ENCODE data around the gene EEA1. TPM values are rescaled to one million over a fixed set of nuclear protein-coding genes. Genes with fewer than 3 reads are reported as not detected.
"Not testable (repeated sequence)": the region's sequence is repeated elsewhere in the genome, so short reads cannot be mapped to it uniquely, and the experiment has no call there.

EEA1 gene
- 5.9 and 6.6 TPM in 2 replicates for total RNA-seq (2014; rRNA removed; shearing (Covaris generic))

- peak; percentile 95 for DNase-seq (ENCODE audit: low spot score)
Measured at GRCh38 chr12:92928962-92929915, at the start of gene EEA1. Gene EEA1, minus strand, starts transcription at chr12:92929295. Its CDS starts 229 bp downstream, at chr12:92929066.

DNA sequence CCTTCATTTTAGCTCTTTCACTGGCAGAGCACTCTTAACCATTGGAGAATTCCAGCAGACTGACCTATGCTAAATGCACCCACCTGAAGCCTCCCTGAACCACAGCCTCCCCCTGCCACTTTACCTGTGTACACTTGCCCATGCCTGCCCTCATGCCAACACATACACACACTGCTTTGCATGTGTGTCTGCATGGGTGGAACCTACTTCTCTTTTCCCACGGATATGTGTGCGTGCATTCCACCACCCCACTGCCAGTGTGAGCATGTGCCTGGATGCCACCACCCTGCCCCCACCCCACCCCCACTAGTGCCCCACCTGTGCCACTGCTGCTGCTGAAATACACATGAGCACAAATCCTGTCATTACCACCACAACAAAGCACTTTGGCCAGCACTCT is 49.5 kb upstream of the EEA1 start:
- no peak for DNase-seq (ENCODE audit: low spot score)

- no peak for DNase-seq (ENCODE audit: low spot score)
Measured at GRCh38 chr12:92977326-92977725, 48.2 kb upstream of the EEA1 start.

GRCh38 chr12:92974759-92975158 is 45.7 kb upstream of the EEA1 start:
- DNase-seq (ENCODE audit: low spot score) = no peak

DNA sequence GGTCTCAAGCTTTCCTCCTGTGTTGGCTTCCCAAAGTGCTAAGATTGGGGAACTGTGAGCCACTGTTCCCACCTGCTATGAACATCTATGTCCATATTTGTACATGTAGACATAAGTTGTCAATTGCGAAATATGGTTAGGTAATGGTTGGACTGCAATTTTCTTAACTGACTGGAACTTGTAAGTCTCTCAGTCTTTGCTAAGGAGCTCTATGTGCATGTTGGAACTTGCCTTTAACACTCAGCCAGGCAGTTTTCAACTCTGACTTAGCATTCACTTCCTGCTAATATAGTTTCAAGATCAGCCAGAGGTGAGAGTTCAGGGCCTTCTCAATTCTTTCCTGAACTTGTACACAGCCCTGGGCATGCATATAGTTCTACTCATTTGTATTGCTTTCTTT is 44.5 kb upstream of the EEA1 start:
- peak; percentile 55 for DNase-seq (ENCODE audit: low spot score)

DNA sequence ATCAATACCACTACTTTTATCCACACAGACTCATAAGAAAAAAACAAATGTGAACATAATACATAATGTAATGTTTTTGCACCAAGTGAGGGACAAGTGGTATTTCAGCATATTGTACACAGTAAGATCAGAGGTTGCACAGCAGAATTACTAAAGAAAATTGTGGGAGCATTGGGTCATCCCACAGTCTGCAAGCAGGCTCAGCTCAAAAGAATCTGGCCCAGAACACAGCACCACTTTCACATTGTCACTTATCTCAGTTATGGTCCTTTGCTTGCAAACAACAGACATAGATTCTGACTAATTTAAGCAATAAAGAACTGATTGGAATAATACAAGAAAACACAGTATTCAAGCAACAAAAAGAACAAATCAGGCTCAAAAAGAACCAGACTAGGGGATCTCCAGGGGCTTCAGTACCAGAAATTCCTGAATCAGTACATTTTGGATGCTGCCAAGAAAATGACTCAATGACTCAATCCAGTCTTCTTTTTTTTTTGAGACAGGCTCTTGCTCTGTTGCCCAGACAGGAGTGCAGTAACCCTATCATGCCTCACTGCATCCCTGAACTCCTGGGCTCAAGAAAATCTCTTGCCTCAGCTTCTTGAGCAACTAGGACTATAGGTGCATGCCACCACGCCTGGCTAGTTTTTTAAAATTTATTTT is 42.9 kb upstream of the EEA1 start:
- DNase-seq (ENCODE audit: low spot score) = no peak

DNA sequence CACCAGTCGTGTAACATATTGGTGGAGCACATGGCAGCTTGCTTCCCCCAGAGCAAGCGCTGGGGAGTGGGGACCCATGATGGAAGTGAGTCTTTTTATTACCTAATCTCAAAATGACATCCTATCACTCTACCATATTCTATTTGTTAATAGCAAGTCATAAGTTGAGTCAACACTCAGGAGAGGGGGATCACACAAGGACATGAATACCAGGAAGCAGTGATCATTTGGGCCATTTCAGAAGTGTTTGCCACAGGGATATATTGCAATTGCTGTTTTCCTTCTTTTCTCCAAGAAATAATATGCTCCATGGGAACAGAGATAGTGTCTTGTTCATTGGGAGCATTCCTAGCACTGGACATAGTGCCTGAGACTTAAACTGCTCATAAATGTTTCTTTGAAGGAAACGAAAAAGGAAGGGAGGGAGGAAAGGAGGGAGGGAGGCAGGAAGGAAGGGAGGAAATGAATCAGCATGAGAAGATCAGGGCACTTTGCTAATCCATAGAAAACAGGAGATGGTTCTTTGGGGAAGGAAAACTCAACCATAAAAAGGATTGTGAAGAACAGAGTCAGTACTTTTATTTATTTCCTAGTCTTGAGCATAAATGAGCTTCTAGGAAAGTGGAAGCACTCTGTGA is 39.2 kb upstream of the EEA1 start:
- no peak for DNase-seq (ENCODE audit: low spot score)

- not testable (repeated sequence) for DNase-seq (ENCODE audit: low spot score)
Measured at GRCh38 chr12:92964378-92964777, 35.3 kb upstream of the EEA1 start.

- peak; percentile 54 for DNase-seq (ENCODE audit: low spot score)
Measured at GRCh38 chr12:92961949-92962348, 32.9 kb upstream of the EEA1 start.

DNA sequence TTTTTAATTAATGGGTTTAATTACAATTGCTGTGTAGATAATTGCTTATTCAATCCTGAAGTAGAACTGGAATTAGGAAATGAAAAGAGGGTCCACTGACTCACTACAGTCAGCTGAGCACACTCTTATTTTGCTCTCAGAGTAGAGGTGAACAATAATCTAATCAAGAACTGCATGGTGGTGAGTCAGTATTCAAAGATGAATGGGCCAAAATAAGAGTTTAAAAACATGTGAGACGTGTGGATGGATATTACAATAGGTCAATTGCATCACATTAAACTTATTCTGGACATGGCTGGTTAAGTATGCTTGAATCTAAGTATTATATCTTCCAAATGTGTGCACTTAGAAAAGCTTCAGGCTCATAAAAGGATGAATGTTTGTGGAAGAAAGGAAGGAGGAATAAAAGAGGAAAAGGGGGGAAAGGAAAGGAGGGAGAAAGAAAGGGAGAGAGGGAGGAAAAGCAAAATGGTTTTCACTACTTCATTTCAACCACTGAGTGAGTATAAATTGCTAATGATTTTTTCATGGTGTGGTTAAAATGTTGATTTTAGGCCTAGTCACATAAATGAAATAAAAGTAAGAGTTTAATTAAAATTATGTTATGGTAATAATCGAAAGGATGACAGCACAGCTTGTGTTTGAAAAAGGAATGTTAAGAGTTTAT is 27.0 kb upstream of the EEA1 start:
- DNase-seq (ENCODE audit: low spot score) = no peak

- no peak for DNase-seq (ENCODE audit: low spot score)
Measured at GRCh38 chr12:92953747-92954146, 24.7 kb upstream of the EEA1 start.

- DNase-seq (ENCODE audit: low spot score) = no peak
Measured at GRCh38 chr12:92952394-92952793, 23.3 kb upstream of the EEA1 start.

GRCh38 chr12:92951006-92951405 is 21.9 kb upstream of the EEA1 start:
- no peak for DNase-seq (ENCODE audit: low spot score)

DNA sequence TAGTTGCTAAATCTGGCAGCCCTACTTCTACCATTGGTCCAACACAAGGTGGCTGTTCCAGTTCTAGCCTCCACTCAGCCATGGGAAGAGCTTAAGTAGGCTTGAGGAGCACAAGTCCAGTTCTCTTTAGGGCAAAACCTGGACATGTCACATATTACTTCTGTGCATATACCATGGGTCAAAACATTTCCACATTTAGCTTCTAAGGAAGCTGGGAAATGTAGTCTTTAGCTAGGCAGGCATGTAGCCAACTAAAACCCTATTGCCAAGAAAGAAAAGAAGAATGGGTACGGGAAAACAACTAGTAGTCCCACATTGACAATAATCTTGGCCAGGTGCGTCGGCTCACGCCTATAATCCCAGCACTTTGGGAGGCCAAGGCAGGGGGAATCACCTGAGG is 20.9 kb upstream of the EEA1 start:
- DNase-seq (ENCODE audit: low spot score) = no peak

- DNase-seq (ENCODE audit: low spot score) = no peak
Measured at GRCh38 chr12:92949466-92949865, 20.4 kb upstream of the EEA1 start.

DNA sequence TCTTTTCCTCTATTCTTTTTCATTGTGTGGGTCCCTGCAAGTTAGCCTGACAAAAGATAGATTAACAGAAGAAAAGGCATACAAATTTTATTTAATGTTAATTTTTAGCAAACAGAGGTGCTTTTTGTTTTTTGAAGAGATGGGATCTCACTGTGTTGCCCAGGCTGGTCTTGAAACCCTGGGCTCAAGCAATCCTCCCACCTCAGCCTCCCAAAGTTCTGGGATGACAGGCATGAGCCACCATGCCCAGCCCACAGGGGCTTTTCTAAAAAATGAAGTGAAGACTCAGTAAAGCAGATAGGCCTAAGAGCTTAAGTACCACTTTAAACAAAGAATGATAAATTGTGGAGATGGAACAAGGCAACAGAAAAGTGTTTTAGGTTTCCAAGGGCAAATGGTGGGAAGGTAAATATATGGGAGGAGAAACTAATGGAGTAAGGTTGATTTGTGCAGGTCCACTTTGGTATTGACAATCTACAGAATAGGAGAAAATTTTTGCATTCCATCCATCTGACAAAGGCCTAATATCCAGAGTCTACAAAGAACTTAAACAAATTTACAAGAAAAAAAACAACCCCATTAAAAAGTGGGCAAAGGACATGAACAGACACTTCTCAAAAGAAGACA is 18.6 kb upstream of the EEA1 start:
- DNase-seq (ENCODE audit: low spot score) = no peak

- DNase-seq (ENCODE audit: low spot score) = no peak
Measured at GRCh38 chr12:92945659-92946220, 16.6 kb upstream of the EEA1 start.

DNA sequence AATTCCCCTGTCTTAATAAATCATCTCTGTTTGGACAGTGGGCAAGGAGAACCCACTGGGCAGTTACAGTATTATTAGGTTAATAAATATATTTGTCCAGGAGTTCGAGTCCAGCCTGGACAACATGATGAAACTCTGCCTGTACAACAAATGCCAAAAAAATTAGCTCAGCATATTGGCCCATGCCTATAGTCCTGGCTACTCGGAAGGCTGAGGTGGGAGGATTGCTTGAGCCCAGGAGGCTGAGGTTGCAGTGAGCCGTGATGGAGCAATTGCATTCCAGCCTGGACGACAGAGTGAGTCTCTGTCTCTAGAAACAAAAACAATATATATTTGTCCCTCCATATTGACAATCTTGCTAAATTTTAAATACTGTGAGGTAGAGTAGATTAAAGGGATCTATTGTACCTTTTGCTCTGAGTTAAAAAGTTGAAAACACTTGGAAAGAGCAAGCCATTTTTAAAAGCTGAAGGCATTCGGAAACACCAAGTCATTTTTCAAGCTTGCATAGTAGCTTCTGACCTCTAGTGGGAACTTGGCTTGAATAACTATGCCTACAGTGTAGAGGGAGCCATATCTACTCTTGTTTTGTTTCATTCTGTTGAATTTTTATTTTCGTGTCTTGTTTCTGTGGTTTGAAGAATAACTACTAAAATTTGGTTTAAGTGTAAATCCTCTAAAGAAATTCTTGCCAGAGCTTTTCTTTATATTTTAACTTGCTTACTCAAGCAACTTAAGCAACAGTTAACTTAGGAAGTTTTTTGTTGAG is 14.6 kb upstream of the EEA1 start:
- peak; percentile 53 for DNase-seq (ENCODE audit: low spot score)

DNA sequence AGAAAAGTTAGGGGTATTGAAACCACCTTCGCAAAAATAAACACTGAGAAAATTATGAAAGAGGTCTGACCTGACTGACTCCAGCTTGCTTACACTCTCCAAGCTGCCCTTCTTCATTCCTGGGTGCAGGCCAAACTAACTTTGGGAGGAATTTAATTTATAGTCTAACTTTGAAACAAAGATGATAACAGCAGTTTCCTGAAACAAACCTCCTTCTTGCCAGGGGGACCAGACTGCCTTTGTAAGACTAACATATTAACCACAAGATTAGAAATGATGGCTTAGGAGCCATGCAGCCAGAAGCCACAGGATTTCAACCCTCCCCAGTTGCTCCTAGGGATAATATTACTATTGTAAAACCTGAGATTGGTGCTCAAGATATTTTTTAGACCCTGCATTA is 13.8 kb upstream of the EEA1 start:
- DNase-seq (ENCODE audit: low spot score) = peak; percentile 82

DNA sequence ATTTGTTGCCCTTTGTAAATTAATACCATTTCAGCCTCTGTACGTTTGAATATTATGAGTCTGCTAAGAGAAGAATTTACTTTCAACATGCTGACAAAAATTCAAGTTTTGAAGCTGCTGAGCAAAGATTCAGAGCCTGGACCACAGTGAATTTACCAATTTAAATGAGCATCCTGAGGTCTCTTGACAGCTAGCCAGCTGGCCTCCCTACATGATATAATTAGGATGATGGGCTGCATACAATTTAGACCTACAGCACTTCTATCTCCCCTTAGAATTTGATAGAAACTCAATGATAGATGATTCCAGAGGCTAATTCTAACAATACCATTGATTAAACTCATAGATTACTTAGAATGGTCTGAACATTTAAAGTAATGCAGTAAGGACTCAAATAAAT is 10.0 kb upstream of the EEA1 start:
- DNase-seq (ENCODE audit: low spot score) = no peak
